SJSA1 (cell line): ENCODE measurements around the gene PAPPA. TPM values are rescaled to one million over a fixed set of nuclear protein-coding genes. Genes with fewer than 3 reads are reported as not detected.
A peak's percentile ranks its signal among the peaks of the same experiment; 100 is the strongest.

Experiments
- DNase-seq, 2 experiments: peaks; one replicate each; pipeline ENCODE4 v3.0.0-alpha.2; 2015 to 2020; ENCODE audit warnings: low spot score in 2 of 2, low read depth in 1 of 2
- H3K27ac ChIP-seq: fragments of 250-450 bp; sonication (Bioruptor Pico); 2 replicates; pipeline ENCODE4 v1.5.1; 2020; ENCODE audit warnings: mild to moderate bottlenecking, moderate library complexity
- H3K27me3 ChIP-seq: fragments of 250-450 bp; sonication (Bioruptor Pico); replicated peaks from 2 replicates; pipeline ENCODE4 v1.5.1; 2020; ENCODE audit warnings: mild to moderate bottlenecking, moderate library complexity
- H3K36me3 ChIP-seq: fragments of 250-450 bp; sonication (Bioruptor Pico); 2 replicates; pipeline ENCODE4 v1.5.1; 2020; ENCODE audit warnings: mild to moderate bottlenecking
- H3K4me1 ChIP-seq: fragments of 250-450 bp; sonication (Bioruptor Pico); replicated peaks from 2 replicates; pipeline ENCODE4 v1.6.1; 2021; ENCODE audit warnings: mild to moderate bottlenecking
- H3K4me3 ChIP-seq: fragments of 250-450 bp; sonication (Bioruptor Pico); 2 replicates; pipeline ENCODE4 v1.5.1; 2020; ENCODE audit warnings: mild to moderate bottlenecking
- H3K9me3 ChIP-seq: fragments of 250-450 bp; sonication (Bioruptor Pico); replicated peaks from 2 replicates; pipeline ENCODE4 v1.5.1; 2020; ENCODE audit warnings: mild to moderate bottlenecking
- total RNA-seq: library from RNA; depleted of rRNA; stranded (reverse); fragments of >200 nt; shearing (Covaris generic); gene quantifications from 2 replicates; pipeline ENCODE4 v1.2.3, GENCODE V29; 2014

The PAPPA gene
- total RNA-seq, 1 experiment from 2014 or later = 5.3 TPM

GRCh38 chr9:116380496-116380995 lies 227.0 kb downstream of the PAPPA start:
- H3K4me1 ChIP-seq = peaks cover 60% of the 10 kb centered on the region
- no peak for DNase-seq
- no peak overlapping the region for H3K4me3 ChIP-seq
- no peaks in the 10 kb centered on the region for H3K9me3 ChIP-seq
- H3K27me3 ChIP-seq = no peaks in the 10 kb centered on the region
- H3K36me3 ChIP-seq = peaks cover 7% of the 10 kb centered on the region; the same call in 1 of the 2 replicates
- H3K27ac ChIP-seq = no peak overlapping the region; the same call in 1 of the 2 replicates

DNA sequence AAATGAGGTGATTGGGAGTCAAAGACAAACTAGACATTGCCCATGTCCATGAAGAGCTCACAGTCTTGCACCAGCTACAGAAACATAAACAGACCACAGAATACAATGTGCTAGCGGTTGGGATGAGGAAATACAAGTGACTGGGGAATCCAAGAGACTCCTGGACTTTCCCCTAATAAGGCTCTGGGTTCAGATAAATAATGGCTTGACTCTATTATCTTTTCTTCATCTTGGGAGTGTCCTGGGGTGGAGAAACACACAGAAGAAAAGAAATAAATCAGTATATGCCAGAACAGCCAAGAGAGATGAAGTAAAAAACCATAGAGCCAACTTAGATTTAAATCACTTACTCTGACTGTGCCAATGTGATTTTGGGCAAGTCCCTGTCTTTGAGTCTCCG lies 227.8 kb downstream of the PAPPA start:
- H3K36me3 ChIP-seq = peaks cover 9% of the 10 kb centered on the region; the same call in 1 of the 2 replicates
- DNase-seq = peak in 1 of 2 experiments; percentile 49
- no peak overlapping the region for H3K4me3 ChIP-seq
- peak overlapping the region; percentile 25; the same call in 1 of the 2 replicates for H3K27ac ChIP-seq
- H3K4me1 ChIP-seq = peaks cover 60% of the 10 kb centered on the region
- no peaks in the 10 kb centered on the region for H3K9me3 ChIP-seq
- no peaks in the 10 kb centered on the region for H3K27me3 ChIP-seq

DNA sequence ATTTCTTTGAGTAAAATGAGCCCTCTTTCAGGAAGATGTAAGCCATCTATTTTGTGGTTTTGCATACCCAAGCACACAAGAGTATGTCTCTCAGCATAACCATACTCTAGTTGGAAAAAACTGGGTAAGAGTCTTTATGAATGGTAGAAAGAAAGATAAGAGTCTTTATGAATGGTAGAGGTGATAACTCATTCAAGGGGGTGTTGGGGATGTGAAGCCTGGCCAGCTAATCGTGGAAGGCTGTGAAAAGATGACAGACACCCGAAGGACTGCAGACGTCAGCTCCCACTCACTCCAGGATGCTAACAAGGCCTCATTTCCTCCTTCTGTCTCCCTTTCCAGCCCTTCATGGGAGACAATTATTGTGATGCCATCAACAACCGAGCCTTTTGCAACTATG lies 228.5 kb downstream of the PAPPA start:
- Histone ChIP-seq H3K9me3 (no peaks in the 10 kb centered on the region), H3K36me3 (peaks cover 9% of the 10 kb centered on the region; the same call in 1 of the 2 replicates), H3K4me3 (no peak overlapping the region), H3K27me3 (no peaks in the 10 kb centered on the region), H3K4me1 (peaks cover 54% of the 10 kb centered on the region), H3K27ac (no peak overlapping the region)
- DNase-seq = no peak

DNA sequence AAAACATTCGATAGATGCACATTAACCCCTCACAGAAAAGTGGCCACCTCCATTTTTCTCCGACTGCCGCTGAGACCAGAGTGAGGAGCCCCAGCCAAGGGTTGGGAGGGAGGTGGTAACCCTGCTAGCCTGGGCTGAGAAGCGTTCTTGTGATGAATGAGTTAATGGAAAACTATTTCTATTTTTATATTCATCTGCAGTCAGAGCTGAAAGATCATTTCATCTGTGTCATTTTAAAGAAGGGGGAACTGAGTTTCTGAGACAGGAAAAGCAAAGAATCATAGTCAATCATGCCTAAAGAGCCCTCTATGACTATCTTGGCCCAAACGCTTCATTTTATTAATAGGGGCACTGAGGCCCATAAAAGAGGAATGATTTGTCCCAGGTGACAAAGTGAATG lies 229.5 kb downstream of the PAPPA start:
- H3K4me1 ChIP-seq = peaks cover 43% of the 10 kb centered on the region
- no peaks in the 10 kb centered on the region for H3K27me3 ChIP-seq
- peak overlapping the region; percentile 57 for H3K27ac ChIP-seq
- no peaks in the 10 kb centered on the region for H3K9me3 ChIP-seq
- no peak overlapping the region for H3K4me3 ChIP-seq
- peaks cover 9% of the 10 kb centered on the region; the same call in 1 of the 2 replicates for H3K36me3 ChIP-seq
- peak in 1 of 2 experiments; percentile 9 for DNase-seq

DNA sequence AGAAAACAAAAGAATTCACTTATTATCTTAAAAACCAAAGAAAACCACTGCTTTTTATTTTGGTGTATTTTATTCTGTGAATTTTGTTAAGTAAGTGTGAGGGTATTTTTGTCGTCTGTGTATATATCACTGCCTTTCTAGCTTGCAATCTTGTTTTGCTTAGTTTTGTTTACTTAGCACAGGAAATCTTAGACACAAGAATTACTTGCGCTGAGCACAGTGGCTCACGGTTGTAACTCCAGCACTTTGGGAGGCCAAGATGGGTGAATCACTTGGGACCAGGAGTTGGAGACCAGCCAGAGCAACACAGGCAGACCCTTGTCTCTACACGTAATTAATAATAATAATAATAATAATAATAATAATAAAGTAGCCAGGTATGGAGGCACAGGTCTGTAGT lies 230.3 kb downstream of the PAPPA start:
- no peak overlapping the region for H3K4me3 ChIP-seq
- H3K9me3 ChIP-seq = no peaks in the 10 kb centered on the region
- H3K36me3 ChIP-seq = peaks cover 9% of the 10 kb centered on the region; the same call in 1 of the 2 replicates
- peak overlapping the region; percentile 57 for H3K27ac ChIP-seq
- peaks cover 47% of the 10 kb centered on the region for H3K4me1 ChIP-seq
- DNase-seq = peak; percentile 54 to 76
- H3K27me3 ChIP-seq = no peaks in the 10 kb centered on the region

DNA sequence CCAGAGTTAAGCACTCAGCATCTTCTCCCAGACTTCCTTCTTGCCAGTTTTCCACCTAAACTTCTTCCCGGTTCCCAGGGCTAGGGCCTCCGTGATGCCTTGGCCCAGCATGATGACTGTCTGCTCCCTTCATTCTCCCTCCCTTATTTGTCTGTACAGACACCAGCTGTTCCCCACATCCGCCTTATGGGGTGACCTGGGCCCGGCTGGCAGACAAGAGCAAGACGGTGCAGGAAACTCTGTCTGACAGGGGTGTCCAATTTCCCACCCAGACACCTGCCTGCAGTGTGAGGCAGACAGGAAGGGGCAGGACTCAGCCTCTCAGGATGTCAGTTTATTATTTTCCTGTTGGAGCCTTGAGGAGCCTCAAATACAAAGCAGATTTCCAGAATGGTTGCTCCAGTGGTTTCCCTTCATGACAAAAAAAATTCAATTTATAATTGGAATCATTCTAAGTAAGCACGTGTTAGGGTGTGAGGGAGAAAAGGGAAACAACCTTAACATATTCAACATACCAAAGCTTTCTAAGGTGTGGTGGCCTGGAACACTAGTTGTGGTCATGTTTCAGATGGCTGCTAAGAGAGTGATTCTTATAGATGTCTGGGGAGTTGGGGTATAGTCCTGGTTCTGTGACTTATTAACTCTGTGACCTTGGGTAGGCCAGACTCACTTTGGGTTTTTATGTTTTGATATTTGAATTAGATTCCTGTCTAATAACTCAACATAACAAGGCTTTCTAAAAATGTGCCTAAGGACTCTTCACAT lies 234.5 kb downstream of the PAPPA start:
- H3K4me3 ChIP-seq = no peak overlapping the region
- H3K4me1 ChIP-seq = peaks cover 55% of the 10 kb centered on the region
- no peaks in the 10 kb centered on the region for H3K27me3 ChIP-seq
- H3K27ac ChIP-seq = no peak overlapping the region
- H3K9me3 ChIP-seq = no peaks in the 10 kb centered on the region
- peaks cover 16% of the 10 kb centered on the region for H3K36me3 ChIP-seq
- DNase-seq = no peak

- Histone ChIP-seq H3K36me3 (peaks cover 16% of the 10 kb centered on the region), H3K27me3 (no peaks in the 10 kb centered on the region), H3K9me3 (no peaks in the 10 kb centered on the region), H3K27ac (peak overlapping the region; percentile 84), H3K4me1 (peaks cover 41% of the 10 kb centered on the region), H3K4me3 (no peak overlapping the region)
- DNase-seq = peak in 1 of 2 experiments; percentile 14
Observed at GRCh38 chr9:116389541-116390302, 236.1 kb downstream of the PAPPA start.

DNA sequence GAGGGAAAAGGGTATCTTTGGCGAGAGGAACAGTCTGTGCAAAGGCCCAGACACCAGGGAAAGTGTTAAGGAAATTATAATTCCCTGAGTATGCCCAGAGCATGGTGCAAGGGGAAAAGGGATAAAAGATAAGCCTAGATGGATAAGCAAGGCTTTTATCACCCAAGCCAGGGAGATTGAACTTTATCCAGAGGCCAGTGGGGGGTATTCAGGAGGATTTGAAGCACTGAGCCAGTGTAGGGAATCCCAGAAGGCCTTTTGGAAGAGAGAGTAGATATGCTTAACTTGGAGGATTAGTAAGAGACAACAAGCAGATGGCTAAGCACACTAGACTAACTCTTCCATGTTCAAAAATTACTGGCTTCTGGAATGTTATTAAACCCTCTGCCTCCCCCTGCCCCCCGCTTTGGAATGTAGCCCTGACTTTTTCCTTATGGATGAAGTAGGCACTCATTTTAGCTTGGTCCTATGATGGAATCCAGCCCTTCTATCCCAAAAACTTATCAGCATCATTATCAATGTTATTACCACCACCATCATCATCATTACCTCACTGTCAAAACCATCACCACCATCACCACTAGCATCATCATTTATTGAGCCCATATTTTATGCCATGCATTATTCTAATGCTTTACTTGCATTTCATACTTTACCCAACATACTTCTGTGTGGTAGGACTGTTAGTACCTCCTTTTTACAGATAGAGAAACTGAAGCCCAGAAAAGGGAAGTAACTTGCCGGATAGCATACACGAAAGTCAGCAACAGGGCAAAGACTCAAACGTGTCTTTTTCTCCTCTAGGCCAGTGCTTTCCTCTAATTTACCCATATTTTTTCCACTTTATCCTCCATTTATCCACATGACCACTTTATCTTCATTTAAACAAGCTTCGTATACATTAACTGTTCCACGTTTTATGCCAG lies 237.0 kb downstream of the PAPPA start:
- H3K4me1 ChIP-seq = peaks cover 41% of the 10 kb centered on the region
- no peaks in the 10 kb centered on the region for H3K27me3 ChIP-seq
- peaks cover 13% of the 10 kb centered on the region for H3K36me3 ChIP-seq
- H3K9me3 ChIP-seq = no peaks in the 10 kb centered on the region
- H3K4me3 ChIP-seq = no peak overlapping the region
- peak overlapping the region; percentile 84 for H3K27ac ChIP-seq
- peak in 1 of 2 experiments; percentile 51 for DNase-seq

GRCh38 chr9:116391306-116391900 lies 237.8 kb downstream of the PAPPA start:
- no peaks in the 10 kb centered on the region for H3K27me3 ChIP-seq
- peak overlapping the region; percentile 90 for H3K27ac ChIP-seq
- H3K9me3 ChIP-seq = no peaks in the 10 kb centered on the region
- peaks cover 10% of the 10 kb centered on the region for H3K36me3 ChIP-seq
- peaks cover 41% of the 10 kb centered on the region for H3K4me1 ChIP-seq
- peak; percentile 96 for DNase-seq
- H3K4me3 ChIP-seq = no peak overlapping the region

DNA sequence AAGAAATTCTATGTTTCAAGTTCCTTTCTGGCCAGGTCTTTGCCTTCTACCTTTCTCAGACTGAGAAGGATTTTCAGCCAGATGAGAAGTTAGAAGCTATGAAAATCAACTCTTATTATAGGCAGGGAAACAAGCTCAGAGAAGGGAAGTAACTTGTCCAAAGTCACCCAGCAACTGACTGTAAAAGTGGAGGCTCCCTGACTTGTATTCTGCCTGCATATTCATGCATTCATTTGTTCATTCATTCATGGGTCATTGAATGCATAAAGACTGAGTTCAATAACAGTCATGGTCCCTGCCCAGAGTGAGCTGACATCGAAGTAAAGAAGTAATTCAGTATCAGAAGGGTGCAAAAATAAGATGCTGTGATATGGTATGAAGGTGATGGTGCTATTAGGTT lies 239.6 kb downstream of the PAPPA start:
- Histone ChIP-seq H3K27me3 (no peaks in the 10 kb centered on the region), H3K36me3 (peaks cover 19% of the 10 kb centered on the region), H3K9me3 (no peaks in the 10 kb centered on the region), H3K4me3 (no peak overlapping the region), H3K4me1 (peaks cover 41% of the 10 kb centered on the region), H3K27ac (0 out of 2 replicates have a peak overlapping the region, but pooled peaks have one; percentile 90)
- DNase-seq = no peak

GRCh38 chr9:116394070-116394469 lies 240.5 kb downstream of the PAPPA start:
- Histone ChIP-seq H3K36me3 (peaks cover 25% of the 10 kb centered on the region), H3K27me3 (no peaks in the 10 kb centered on the region), H3K9me3 (no peaks in the 10 kb centered on the region), H3K4me1 (peaks cover 35% of the 10 kb centered on the region), H3K27ac (no peak overlapping the region), H3K4me3 (no peak overlapping the region)
- DNase-seq = no peak

DNA sequence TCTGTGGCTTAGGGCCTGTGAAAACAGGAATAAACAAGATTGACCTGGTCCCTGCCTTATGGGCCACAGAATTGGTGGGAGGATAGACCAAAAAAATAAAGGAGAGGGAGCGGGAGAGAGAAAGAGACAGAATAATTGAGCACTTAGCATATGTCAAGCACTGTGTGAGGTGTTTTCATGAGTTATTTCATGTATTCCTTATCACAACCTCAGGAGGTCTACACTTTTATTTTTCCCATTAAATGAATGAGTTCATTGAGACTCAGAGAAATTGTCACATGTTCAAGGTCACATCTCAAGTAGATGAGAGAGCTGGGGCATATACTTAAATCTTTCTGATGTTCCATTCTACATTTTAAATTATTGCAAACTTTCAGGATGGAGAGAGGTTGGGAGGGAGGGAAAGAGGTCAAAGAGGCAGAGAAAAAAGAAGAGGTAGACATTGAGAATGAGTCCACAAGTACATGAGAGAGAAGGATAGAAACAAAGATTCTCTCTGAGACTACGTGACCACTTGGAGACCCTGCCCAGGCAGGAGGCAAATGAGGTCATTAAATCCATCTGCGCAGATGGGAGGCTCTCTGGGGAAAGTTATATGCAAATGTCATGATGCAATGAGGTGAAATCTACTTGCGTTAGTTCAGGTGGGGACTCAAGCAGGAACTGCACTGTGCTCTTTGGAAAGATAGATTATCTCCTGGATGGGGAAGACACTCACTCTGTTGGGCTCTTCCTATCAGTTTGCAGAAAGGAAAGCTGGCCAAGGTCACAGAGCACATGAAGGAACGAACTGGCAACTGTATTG lies 241.5 kb downstream of the PAPPA start:
- Histone ChIP-seq H3K27ac (no peak overlapping the region), H3K36me3 (peaks cover 27% of the 10 kb centered on the region), H3K4me1 (peaks cover 25% of the 10 kb centered on the region), H3K4me3 (no peak overlapping the region), H3K27me3 (no peaks in the 10 kb centered on the region), H3K9me3 (no peaks in the 10 kb centered on the region)
- no peak for DNase-seq
